Measurements from ENCODE around the gene IP6K3. TPM values are rescaled to one million over a fixed set of nuclear protein-coding genes. Genes with fewer than 3 reads are reported as not detected.

IP6K3 gene
- polyA plus RNA-seq, 1 donor = 0.34 TPM

- peaks cover 48% of the 10 kb centered on the region for H3K4me1 ChIP-seq (ENCODE audit: control insufficient read depth, insufficient read depth, low read length)
- H3K36me3 ChIP-seq (ENCODE audit: control insufficient read depth, insufficient read depth, low read length) = no peaks in the 10 kb centered on the region
- no CpG with 5 or more reads among the region's 5 CpGs for WGBS (ENCODE audit: insufficient coverage, low lambda C conversion rate)
- H3K27me3 ChIP-seq (ENCODE audit: control insufficient read depth, insufficient read depth, low read length) = no peaks in the 10 kb centered on the region
- H3K4me3 ChIP-seq (ENCODE audit: low read length) = no peak overlapping the region
- H3K27ac ChIP-seq (ENCODE audit: low read length) = peak overlapping the region; percentile 89
- DNase-seq = peak; percentile 69 to 81
- no peaks in the 10 kb centered on the region for H3K9me3 ChIP-seq (ENCODE audit: control insufficient read depth, low read depth, low read length)
These were observed 7.1 kb downstream of the IP6K3 start for GRCh38 chr6:33739571-33739970.

GRCh38 chr6:33738879-33739278, 7.8 kb downstream of the IP6K3 start:
- Histone ChIP-seq H3K27me3 (ENCODE audit: control insufficient read depth, insufficient read depth, low read length) (no peaks in the 10 kb centered on the region), H3K4me3 (ENCODE audit: low read length) (no peak overlapping the region), H3K36me3 (ENCODE audit: control insufficient read depth, insufficient read depth, low read length) (no peaks in the 10 kb centered on the region), H3K27ac (ENCODE audit: low read length) (no peak overlapping the region), H3K9me3 (ENCODE audit: control insufficient read depth, low read depth, low read length) (no peaks in the 10 kb centered on the region), H3K4me1 (ENCODE audit: control insufficient read depth, insufficient read depth, low read length) (peaks cover 41% of the 10 kb centered on the region)
- WGBS (ENCODE audit: insufficient coverage, low lambda C conversion rate) = no CpG with 5 or more reads among the region's 5 CpGs
- DNase-seq = no peak

GRCh38 chr6:33738153-33738552, 8.6 kb downstream of the IP6K3 start:
- no peak overlapping the region for H3K27ac ChIP-seq (ENCODE audit: low read length)
- no peak for DNase-seq
- no peaks in the 10 kb centered on the region for H3K9me3 ChIP-seq (ENCODE audit: control insufficient read depth, low read depth, low read length)
- no peak overlapping the region for H3K4me3 ChIP-seq (ENCODE audit: low read length)
- H3K36me3 ChIP-seq (ENCODE audit: control insufficient read depth, insufficient read depth, low read length) = no peaks in the 10 kb centered on the region
- WGBS (ENCODE audit: insufficient coverage, low lambda C conversion rate) = no CpG with 5 or more reads among the region's 9 CpGs
- H3K4me1 ChIP-seq (ENCODE audit: control insufficient read depth, insufficient read depth, low read length) = peaks cover 33% of the 10 kb centered on the region
- H3K27me3 ChIP-seq (ENCODE audit: control insufficient read depth, insufficient read depth, low read length) = no peaks in the 10 kb centered on the region

GRCh38 chr6:33737267-33738026, 9.3 kb downstream of the IP6K3 start:
- Histone ChIP-seq H3K27me3 (ENCODE audit: control insufficient read depth, insufficient read depth, low read length) (no peaks in the 10 kb centered on the region), H3K27ac (ENCODE audit: low read length) (no peak overlapping the region), H3K9me3 (ENCODE audit: control insufficient read depth, low read depth, low read length) (no peaks in the 10 kb centered on the region), H3K4me1 (ENCODE audit: control insufficient read depth, insufficient read depth, low read length) (peaks cover 28% of the 10 kb centered on the region), H3K4me3 (ENCODE audit: low read length) (no peak overlapping the region), H3K36me3 (ENCODE audit: control insufficient read depth, insufficient read depth, low read length) (no peaks in the 10 kb centered on the region)
- DNase-seq = no peak
- no CpG with 5 or more reads among the region's 15 CpGs for WGBS (ENCODE audit: insufficient coverage, low lambda C conversion rate)

DNA sequence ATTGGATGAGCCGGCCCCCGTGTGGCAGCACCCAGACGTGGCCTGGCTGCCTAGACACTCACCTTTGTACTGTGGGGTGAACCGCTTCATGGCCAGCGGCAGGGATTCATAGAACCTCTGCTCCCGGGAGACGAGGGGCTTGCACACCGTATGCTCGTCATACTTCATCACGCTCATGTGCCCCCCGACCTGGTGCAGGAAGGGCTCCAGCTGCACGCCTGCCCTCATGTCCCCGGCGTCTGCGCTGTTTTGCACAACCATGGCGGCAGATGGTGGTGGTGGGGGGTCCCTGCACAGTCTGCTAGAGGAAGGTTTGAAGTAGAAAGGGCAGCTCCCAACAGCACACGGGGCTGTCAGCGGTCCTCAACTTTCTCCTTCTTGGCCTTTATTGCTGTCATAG, 11.5 kb downstream of the IP6K3 start:
- no peak overlapping the region for H3K27ac ChIP-seq (ENCODE audit: low read length)
- DNase-seq = no peak
- no peaks in the 10 kb centered on the region for H3K9me3 ChIP-seq (ENCODE audit: control insufficient read depth, low read depth, low read length)
- H3K27me3 ChIP-seq (ENCODE audit: control insufficient read depth, insufficient read depth, low read length) = no peaks in the 10 kb centered on the region
- H3K36me3 ChIP-seq (ENCODE audit: control insufficient read depth, insufficient read depth, low read length) = no peaks in the 10 kb centered on the region
- H3K4me1 ChIP-seq (ENCODE audit: control insufficient read depth, insufficient read depth, low read length) = peaks cover 12% of the 10 kb centered on the region
- no CpG with 5 or more reads among the region's 18 CpGs for WGBS (ENCODE audit: insufficient coverage, low lambda C conversion rate)
- H3K4me3 ChIP-seq (ENCODE audit: low read length) = no peak overlapping the region

DNA sequence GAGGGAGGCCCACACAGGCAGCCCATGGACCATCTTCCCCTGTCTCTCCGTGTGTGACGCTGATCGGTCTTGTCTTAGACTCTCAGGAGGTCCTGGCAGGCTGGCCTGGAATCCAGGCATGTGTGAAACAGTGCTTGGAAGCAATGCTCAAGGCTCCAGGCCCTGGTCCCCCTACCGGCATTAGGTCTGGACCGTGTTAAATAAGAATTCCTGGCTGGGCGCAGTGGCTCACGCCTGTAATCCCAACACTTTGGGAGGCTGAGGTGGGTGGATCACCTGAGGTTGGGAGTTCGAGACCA, 13.0 kb downstream of the IP6K3 start:
- H3K4me3 ChIP-seq (ENCODE audit: low read length) = no peak overlapping the region
- no peak for DNase-seq
- H3K9me3 ChIP-seq (ENCODE audit: control insufficient read depth, low read depth, low read length) = no peaks in the 10 kb centered on the region
- no peaks in the 10 kb centered on the region for H3K27me3 ChIP-seq (ENCODE audit: control insufficient read depth, insufficient read depth, low read length)
- WGBS (ENCODE audit: insufficient coverage, low lambda C conversion rate) = no CpG with 5 or more reads among the region's 8 CpGs
- no peaks in the 10 kb centered on the region for H3K36me3 ChIP-seq (ENCODE audit: control insufficient read depth, insufficient read depth, low read length)
- H3K27ac ChIP-seq (ENCODE audit: low read length) = no peak overlapping the region
- H3K4me1 ChIP-seq (ENCODE audit: control insufficient read depth, insufficient read depth, low read length) = no peaks in the 10 kb centered on the region

DNA sequence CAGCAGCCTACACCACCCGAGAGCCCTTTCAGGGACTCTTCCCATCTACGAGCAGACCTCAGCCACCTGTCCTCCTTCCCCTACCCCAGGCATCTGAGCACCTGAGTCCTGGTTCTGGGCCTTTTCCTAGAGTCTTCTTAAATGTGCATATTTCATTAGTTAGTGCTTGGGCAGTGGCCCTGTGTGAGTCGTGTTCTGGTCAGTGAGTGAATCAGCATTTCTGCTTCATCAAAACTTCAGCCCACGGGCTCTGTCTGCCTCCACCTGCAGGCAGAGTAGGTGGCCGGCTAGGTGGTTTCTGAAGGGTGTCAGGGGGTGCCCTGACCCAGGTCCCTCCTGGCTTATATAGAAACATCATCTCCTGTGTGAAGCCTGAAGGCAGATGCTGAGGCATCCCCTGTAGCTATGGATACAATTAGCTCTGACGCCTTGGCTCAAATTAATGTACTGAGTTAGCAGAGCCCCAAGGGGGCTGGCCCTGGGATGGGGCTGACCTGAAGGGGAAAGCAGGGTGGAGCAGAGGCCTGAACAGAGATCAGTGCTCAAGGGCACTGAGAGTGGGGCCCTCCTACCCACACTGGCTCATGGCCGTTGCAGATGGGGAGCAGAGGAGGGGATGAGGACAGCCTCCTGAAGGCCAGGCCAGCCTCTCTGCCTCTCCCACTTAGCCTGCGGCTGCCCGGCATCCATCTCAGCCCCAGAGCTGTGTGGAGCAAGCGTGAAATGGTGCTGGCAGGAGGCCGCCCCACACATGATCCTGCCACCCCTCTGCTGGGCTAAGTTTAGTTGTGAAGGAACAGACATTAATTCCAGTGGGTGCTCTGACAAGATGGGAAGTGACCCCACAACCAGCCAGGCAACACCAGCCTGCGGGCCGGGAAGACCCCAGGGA, 13.6 kb downstream of the IP6K3 start:
- DNase-seq = no peak
- Histone ChIP-seq H3K4me3 (ENCODE audit: low read length) (no peak overlapping the region), H3K36me3 (ENCODE audit: control insufficient read depth, insufficient read depth, low read length) (no peaks in the 10 kb centered on the region), H3K9me3 (ENCODE audit: control insufficient read depth, low read depth, low read length) (no peaks in the 10 kb centered on the region), H3K4me1 (ENCODE audit: control insufficient read depth, insufficient read depth, low read length) (no peaks in the 10 kb centered on the region), H3K27me3 (ENCODE audit: control insufficient read depth, insufficient read depth, low read length) (no peaks in the 10 kb centered on the region), H3K27ac (ENCODE audit: low read length) (no peak overlapping the region)
- whole genome bisulfite sequencing (ENCODE audit: insufficient coverage, low lambda C conversion rate) = no CpG with 5 or more reads among the region's 13 CpGs

DNA sequence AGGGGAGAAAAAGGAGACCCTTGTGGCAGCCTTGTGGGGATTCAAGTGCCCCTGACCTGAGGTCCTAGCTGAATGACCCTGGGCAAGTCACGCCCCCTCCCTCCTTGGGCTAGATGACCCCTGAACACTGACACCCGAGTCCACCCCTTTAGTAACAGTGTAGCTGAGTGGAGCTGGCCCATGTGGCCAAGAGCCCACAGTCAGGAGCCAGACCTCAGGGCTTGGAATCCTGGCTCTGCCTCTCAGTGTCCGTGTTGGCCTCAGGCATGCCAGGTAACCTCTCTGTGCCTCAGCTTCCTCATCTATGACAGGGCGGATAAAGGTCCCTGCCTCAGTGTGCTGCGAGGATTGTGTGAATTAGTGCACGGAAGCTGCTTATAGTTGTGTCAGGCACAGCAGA, 14.3 kb downstream of the IP6K3 start:
- H3K27ac ChIP-seq (ENCODE audit: low read length) = no peak overlapping the region
- no peaks in the 10 kb centered on the region for H3K36me3 ChIP-seq (ENCODE audit: control insufficient read depth, insufficient read depth, low read length)
- no peak overlapping the region for H3K4me3 ChIP-seq (ENCODE audit: low read length)
- no CpG with 5 or more reads among the region's 6 CpGs for WGBS (ENCODE audit: insufficient coverage, low lambda C conversion rate)
- no peaks in the 10 kb centered on the region for H3K9me3 ChIP-seq (ENCODE audit: control insufficient read depth, low read depth, low read length)
- no peaks in the 10 kb centered on the region for H3K4me1 ChIP-seq (ENCODE audit: control insufficient read depth, insufficient read depth, low read length)
- H3K27me3 ChIP-seq (ENCODE audit: control insufficient read depth, insufficient read depth, low read length) = no peaks in the 10 kb centered on the region
- DNase-seq = no peak

- no peak for DNase-seq
- WGBS (ENCODE audit: insufficient coverage, low lambda C conversion rate) = no CpG with 5 or more reads among the region's 9 CpGs
- H3K36me3 ChIP-seq (ENCODE audit: control insufficient read depth, insufficient read depth, low read length) = no peaks in the 10 kb centered on the region
- H3K9me3 ChIP-seq (ENCODE audit: control insufficient read depth, low read depth, low read length) = no peaks in the 10 kb centered on the region
- H3K27ac ChIP-seq (ENCODE audit: low read length) = no peak overlapping the region
- H3K4me1 ChIP-seq (ENCODE audit: control insufficient read depth, insufficient read depth, low read length) = no peaks in the 10 kb centered on the region
- H3K4me3 ChIP-seq (ENCODE audit: low read length) = no peak overlapping the region
- H3K27me3 ChIP-seq (ENCODE audit: control insufficient read depth, insufficient read depth, low read length) = no peaks in the 10 kb centered on the region
These were observed 14.9 kb downstream of the IP6K3 start for GRCh38 chr6:33731751-33732282.

DNA sequence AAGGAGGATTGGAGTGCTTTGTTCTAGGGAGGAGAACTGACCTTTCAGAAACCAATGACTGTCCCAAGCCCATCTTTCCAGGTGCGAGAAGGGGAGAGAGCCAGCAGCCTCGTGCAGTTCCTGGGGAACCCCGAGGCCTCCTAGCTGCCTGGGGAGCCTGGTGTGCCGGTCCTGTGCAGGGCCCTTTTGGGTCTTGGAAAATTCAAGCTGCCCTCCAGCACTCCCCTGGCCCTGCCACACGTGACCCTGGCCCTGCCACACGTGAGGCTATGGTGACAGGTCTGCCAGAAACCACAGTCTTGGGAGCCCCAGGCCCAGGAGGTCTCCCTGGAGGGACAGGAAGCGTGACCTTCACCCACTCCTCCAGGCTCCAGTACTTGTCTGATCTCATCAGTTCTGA, 15.7 kb downstream of the IP6K3 start:
- DNase-seq = no peak
- H3K36me3 ChIP-seq (ENCODE audit: control insufficient read depth, insufficient read depth, low read length) = no peaks in the 10 kb centered on the region
- H3K27ac ChIP-seq (ENCODE audit: low read length) = no peak overlapping the region
- no peaks in the 10 kb centered on the region for H3K27me3 ChIP-seq (ENCODE audit: control insufficient read depth, insufficient read depth, low read length)
- no peak overlapping the region for H3K4me3 ChIP-seq (ENCODE audit: low read length)
- H3K4me1 ChIP-seq (ENCODE audit: control insufficient read depth, insufficient read depth, low read length) = no peaks in the 10 kb centered on the region
- H3K9me3 ChIP-seq (ENCODE audit: control insufficient read depth, low read depth, low read length) = no peaks in the 10 kb centered on the region
- WGBS (ENCODE audit: insufficient coverage, low lambda C conversion rate) = no CpG with 5 or more reads among the region's 7 CpGs

All from large intestine (tissue), 3 donors.